ENCODE data around the gene CCDC192.
"Not testable (repeated sequence)": the region's sequence is repeated elsewhere in the genome, so short reads cannot be mapped to it uniquely, and the experiment has no call there.

The CCDC192 gene

DNA sequence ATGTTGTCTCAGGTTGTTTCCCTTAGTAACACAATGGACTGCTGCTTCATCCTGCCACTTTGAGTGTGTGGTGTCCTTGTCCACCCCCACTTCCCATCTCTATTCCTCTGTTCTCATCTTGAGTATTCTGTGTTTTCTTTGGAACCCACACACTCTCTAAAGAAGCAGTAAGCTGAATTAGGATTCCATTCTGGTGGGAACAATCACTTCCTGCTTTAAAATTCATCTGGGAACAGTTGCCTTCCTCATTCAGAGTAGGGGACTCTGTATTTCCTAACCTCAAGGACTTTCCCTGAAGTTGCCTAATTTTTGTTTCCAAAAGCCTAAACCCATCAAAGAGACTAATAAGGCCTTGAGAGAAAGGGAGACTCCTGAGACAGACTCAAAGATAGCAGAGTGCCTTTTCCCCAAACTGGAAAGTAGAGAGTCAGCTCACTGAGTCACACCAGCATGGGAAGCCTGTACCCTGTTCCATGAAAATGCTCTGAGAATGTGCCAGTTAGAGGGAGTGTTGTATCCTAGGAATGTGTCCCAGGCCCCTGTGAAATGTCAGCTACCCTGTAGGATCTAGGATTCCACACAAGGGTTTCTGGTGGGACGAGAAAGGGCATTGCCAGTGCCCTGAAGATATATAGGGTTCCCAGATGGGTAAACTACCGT lies 63.6 kb downstream of the CCDC192 start:
- Histone ChIP-seq H3K9ac (ENCODE audit: low read depth, low read length) (no peak overlapping the region), H3K27ac (ENCODE audit: low read depth, low read length) (no peak overlapping the region), H3K9me3 (ENCODE audit: control insufficient read depth, insufficient read depth, low read length) (no peaks in the 10 kb centered on the region), H3K4me1 (ENCODE audit: control insufficient read depth, insufficient read depth, low read length) (no peaks in the 10 kb centered on the region), H3K36me3 (ENCODE audit: control insufficient read depth, insufficient read depth, low read length) (no peaks in the 10 kb centered on the region), H3K4me3 (ENCODE audit: low read depth, low read length) (no peak overlapping the region), H3K27me3 (ENCODE audit: control insufficient read depth, insufficient read depth, low read length) (no peaks in the 10 kb centered on the region)

DNA sequence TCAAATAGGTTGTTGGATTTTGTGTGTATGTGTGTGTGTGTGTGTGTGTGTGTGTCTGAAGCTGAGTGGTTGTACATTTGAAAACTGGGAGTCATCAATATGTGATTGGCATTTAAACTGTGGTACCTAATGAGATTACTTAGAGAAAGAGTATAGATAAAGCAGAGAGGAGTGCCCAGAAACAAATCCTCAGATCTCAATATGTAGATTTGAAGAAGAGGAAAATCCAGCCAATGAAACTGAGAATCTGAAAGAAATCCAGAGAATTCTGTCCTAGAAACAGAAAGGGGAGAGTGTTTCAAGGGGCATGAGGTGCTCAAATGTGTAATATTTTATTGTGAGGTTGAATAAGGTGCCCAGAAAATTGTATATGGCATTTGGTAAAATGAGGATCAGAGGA lies 66.2 kb downstream of the CCDC192 start:
- Histone ChIP-seq H3K9me3 (ENCODE audit: control insufficient read depth, insufficient read depth, low read length) (no peaks in the 10 kb centered on the region), H3K9ac (ENCODE audit: low read depth, low read length) (no peak overlapping the region), H3K4me3 (ENCODE audit: low read depth, low read length) (no peak overlapping the region), H3K36me3 (ENCODE audit: control insufficient read depth, insufficient read depth, low read length) (no peaks in the 10 kb centered on the region), H3K27me3 (ENCODE audit: control insufficient read depth, insufficient read depth, low read length) (no peaks in the 10 kb centered on the region), H3K4me1 (ENCODE audit: control insufficient read depth, insufficient read depth, low read length) (no peaks in the 10 kb centered on the region), H3K27ac (ENCODE audit: low read depth, low read length) (no peak overlapping the region)

DNA sequence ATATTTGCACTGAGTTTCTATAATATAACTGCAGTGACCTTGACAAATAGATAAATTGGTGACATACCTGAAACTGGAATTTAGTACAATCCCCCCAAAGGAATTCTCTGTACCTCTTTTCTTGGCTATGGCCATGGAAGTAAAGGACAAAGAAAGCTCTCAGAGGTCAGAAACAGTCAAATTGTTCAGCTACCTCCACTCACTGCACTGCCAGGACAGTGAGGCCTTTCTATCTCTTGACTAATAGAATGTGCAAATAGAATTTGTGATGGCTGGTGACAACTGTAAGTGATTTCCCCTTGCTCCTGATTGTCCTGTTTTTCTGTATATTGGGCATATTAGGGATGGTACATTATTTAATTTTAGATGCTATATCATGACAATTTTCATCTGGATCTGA lies 67.1 kb downstream of the CCDC192 start:
- no peak overlapping the region for H3K27ac ChIP-seq (ENCODE audit: low read depth, low read length)
- H3K9ac ChIP-seq (ENCODE audit: low read depth, low read length), result no peak overlapping the region
- no peaks in the 10 kb centered on the region for H3K36me3 ChIP-seq (ENCODE audit: control insufficient read depth, insufficient read depth, low read length)
- no peaks in the 10 kb centered on the region for H3K9me3 ChIP-seq (ENCODE audit: control insufficient read depth, insufficient read depth, low read length)
- no peaks in the 10 kb centered on the region for H3K27me3 ChIP-seq (ENCODE audit: control insufficient read depth, insufficient read depth, low read length)
- no peak overlapping the region for H3K4me3 ChIP-seq (ENCODE audit: low read depth, low read length)
- no peaks in the 10 kb centered on the region for H3K4me1 ChIP-seq (ENCODE audit: control insufficient read depth, insufficient read depth, low read length)

DNA sequence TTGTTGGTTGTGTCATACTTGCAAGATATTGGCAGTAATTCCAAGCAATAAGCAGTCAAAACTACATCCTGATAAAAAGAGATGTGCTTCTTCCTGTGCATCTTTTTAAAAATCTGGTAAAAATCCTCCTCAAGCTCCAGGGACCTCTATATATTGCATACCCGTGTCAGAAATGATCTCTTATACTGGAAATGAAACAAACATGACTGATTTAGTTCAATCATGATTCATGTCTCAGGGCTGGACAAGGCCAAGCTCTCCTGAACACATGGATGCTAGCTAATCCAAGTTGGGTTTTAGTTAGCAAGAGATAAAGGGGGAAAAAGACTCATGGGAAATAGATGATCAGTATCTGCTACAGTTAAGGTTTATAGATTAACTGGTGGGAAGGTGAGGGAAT lies 69.3 kb downstream of the CCDC192 start:
- no peaks in the 10 kb centered on the region for H3K36me3 ChIP-seq (ENCODE audit: control insufficient read depth, insufficient read depth, low read length)
- H3K4me3 ChIP-seq (ENCODE audit: low read depth, low read length), result no peak overlapping the region
- H3K4me1 ChIP-seq (ENCODE audit: control insufficient read depth, insufficient read depth, low read length), result no peaks in the 10 kb centered on the region
- no peaks in the 10 kb centered on the region for H3K27me3 ChIP-seq (ENCODE audit: control insufficient read depth, insufficient read depth, low read length)
- H3K9ac ChIP-seq (ENCODE audit: low read depth, low read length), result no peak overlapping the region
- H3K9me3 ChIP-seq (ENCODE audit: control insufficient read depth, insufficient read depth, low read length), result no peaks in the 10 kb centered on the region
- H3K27ac ChIP-seq (ENCODE audit: low read depth, low read length), result no peak overlapping the region

DNA sequence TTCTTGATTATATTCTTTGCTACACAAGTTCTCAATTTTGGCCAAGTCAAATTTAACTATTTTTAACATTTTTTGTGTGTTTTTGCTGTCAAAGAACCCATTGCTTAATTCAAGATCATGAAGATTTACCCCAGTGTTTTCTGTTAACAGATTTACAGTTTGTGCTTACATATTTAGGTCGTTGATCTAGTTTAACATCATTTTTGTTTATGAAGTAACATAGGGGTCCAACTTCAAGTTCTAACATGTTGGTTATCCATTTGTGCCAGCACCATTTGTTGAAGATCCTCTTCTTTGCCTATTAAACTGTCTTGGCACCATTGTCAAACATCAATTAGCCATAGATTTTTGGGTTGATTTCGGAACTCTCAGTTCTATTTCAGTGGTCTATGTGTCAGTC lies 71.0 kb downstream of the CCDC192 start:
- no peak overlapping the region for H3K27ac ChIP-seq (ENCODE audit: low read depth, low read length)
- H3K9ac ChIP-seq (ENCODE audit: low read depth, low read length), result no peak overlapping the region
- H3K36me3 ChIP-seq (ENCODE audit: control insufficient read depth, insufficient read depth, low read length), result no peaks in the 10 kb centered on the region
- no peak overlapping the region for H3K4me3 ChIP-seq (ENCODE audit: low read depth, low read length)
- no peaks in the 10 kb centered on the region for H3K4me1 ChIP-seq (ENCODE audit: control insufficient read depth, insufficient read depth, low read length)
- no peaks in the 10 kb centered on the region for H3K9me3 ChIP-seq (ENCODE audit: control insufficient read depth, insufficient read depth, low read length)
- H3K27me3 ChIP-seq (ENCODE audit: control insufficient read depth, insufficient read depth, low read length), result no peaks in the 10 kb centered on the region

DNA sequence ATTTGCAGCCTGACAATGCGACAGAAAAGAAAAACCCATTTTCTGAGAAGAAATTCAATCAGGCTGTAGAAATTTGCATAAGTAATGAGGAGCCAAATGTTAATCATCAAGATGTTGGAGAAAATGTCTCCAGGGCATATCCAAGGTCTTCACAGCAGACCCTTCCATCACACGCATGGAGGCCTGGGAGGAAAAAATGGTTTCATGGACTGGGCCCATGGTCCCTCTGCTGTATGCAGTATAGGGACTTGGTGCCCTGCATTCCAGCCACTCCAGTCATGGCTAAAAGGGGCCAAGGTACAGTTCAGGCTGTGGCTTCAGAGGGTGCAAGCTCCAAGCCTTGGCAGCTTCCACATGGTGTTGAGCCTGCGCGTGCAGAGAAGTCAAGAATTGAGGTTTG lies 73.3 kb downstream of the CCDC192 start:
- H3K9ac ChIP-seq (ENCODE audit: low read depth, low read length), result no peak overlapping the region
- no peaks in the 10 kb centered on the region for H3K36me3 ChIP-seq (ENCODE audit: control insufficient read depth, insufficient read depth, low read length)
- no peaks in the 10 kb centered on the region for H3K27me3 ChIP-seq (ENCODE audit: control insufficient read depth, insufficient read depth, low read length)
- no peaks in the 10 kb centered on the region for H3K9me3 ChIP-seq (ENCODE audit: control insufficient read depth, insufficient read depth, low read length)
- no peak overlapping the region for H3K27ac ChIP-seq (ENCODE audit: low read depth, low read length)
- no peaks in the 10 kb centered on the region for H3K4me1 ChIP-seq (ENCODE audit: control insufficient read depth, insufficient read depth, low read length)
- H3K4me3 ChIP-seq (ENCODE audit: low read depth, low read length), result no peak overlapping the region

DNA sequence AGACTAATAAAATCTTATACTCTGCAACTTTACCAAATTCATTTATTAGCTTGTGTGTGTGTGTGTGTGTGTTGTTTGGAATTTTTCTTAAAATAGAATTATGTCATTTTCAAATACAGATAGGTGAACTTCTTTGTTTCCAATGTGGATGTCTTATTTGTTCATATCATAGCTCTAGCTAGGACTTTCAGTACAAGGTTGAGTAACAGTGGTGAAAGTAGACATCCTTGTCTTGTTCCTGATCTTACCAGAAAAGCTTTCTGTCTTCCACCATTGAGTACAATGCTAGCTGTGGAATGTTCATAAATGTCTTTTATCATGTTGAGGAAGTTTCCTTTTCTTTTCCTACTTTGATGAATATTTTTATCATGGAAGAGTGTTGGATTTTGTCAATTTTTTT lies 74.8 kb downstream of the CCDC192 start:
- H3K27ac ChIP-seq (ENCODE audit: low read depth, low read length), result no peak overlapping the region
- H3K9me3 ChIP-seq (ENCODE audit: control insufficient read depth, insufficient read depth, low read length), result no peaks in the 10 kb centered on the region
- H3K36me3 ChIP-seq (ENCODE audit: control insufficient read depth, insufficient read depth, low read length), result no peaks in the 10 kb centered on the region
- no peak overlapping the region for H3K9ac ChIP-seq (ENCODE audit: low read depth, low read length)
- no peaks in the 10 kb centered on the region for H3K27me3 ChIP-seq (ENCODE audit: control insufficient read depth, insufficient read depth, low read length)
- no peak overlapping the region for H3K4me3 ChIP-seq (ENCODE audit: low read depth, low read length)
- H3K4me1 ChIP-seq (ENCODE audit: control insufficient read depth, insufficient read depth, low read length), result no peaks in the 10 kb centered on the region

DNA sequence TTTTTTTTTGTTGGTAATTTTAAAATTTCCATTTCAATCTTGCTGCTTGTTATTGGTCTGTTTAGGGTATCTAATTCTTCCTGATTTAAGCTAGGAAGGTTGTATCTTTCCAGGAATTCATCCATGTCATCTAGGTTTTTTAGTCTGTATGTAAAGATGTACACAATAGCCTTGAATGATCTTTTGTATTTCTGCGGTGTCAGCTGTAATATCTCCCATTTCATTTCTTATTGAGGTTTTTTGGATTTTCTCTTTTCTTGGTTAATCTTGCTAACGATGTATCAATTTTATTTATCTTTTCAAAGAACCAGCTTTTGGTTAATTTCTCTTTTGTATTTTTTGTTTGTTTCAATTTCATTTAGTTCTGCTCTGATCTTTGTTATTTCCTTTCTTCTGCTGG lies 79.3 kb downstream of the CCDC192 start:
- H3K4me3 ChIP-seq (ENCODE audit: low read depth, low read length); H3K36me3 ChIP-seq (ENCODE audit: control insufficient read depth, insufficient read depth, low read length); H3K9me3 ChIP-seq (ENCODE audit: control insufficient read depth, insufficient read depth, low read length); H3K27ac ChIP-seq (ENCODE audit: low read depth, low read length); H3K9ac ChIP-seq (ENCODE audit: low read depth, low read length); H3K27me3 ChIP-seq (ENCODE audit: control insufficient read depth, insufficient read depth, low read length); H3K4me1 ChIP-seq (ENCODE audit: control insufficient read depth, insufficient read depth, low read length): not testable (repeated sequence)

DNA sequence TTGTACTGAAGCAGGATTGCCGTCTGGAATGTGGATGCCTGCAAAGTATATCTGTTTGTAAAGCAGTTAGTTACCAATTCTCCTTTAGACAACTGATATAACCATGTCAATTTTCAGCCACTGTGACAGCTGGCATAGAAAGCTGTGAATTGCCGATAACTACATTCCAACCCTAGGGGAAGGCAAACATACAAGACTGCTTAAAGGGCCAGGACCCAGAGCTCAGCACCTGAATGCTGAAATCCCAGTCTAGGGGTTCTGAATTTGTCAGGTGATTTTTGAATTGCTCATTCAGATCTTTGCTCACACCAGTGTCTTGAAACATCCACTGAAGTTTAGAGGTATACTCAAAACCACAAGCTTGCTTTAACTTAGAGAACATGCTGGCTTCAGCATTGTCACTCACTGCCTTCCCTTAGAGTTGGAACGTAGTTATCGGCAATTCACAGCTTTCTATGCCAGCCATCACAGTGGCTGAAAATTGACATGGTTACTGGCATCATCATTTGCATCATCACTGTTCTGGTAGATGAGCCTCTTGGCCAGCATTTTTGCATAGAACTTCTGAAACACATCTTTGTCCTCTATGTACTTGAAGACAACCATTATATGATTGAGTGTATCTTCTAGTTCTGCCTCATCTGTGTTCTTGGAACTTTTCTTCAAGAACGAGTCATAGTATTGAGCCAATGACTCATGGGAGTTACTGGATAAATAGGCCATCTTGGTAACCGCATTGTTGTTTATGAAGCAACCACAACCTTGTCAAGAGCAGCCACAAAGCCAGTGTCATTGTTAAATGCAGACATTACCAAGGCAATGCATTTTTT lies 82.1 kb downstream of the CCDC192 start:
- no peaks in the 10 kb centered on the region for H3K36me3 ChIP-seq (ENCODE audit: control insufficient read depth, insufficient read depth, low read length)
- no peaks in the 10 kb centered on the region for H3K9me3 ChIP-seq (ENCODE audit: control insufficient read depth, insufficient read depth, low read length)
- H3K4me1 ChIP-seq (ENCODE audit: control insufficient read depth, insufficient read depth, low read length), result no peaks in the 10 kb centered on the region
- H3K27ac ChIP-seq (ENCODE audit: low read depth, low read length), result no peak overlapping the region
- no peaks in the 10 kb centered on the region for H3K27me3 ChIP-seq (ENCODE audit: control insufficient read depth, insufficient read depth, low read length)
- H3K9ac ChIP-seq (ENCODE audit: low read depth, low read length), result no peak overlapping the region
- no peak overlapping the region for H3K4me3 ChIP-seq (ENCODE audit: low read depth, low read length)

DNA sequence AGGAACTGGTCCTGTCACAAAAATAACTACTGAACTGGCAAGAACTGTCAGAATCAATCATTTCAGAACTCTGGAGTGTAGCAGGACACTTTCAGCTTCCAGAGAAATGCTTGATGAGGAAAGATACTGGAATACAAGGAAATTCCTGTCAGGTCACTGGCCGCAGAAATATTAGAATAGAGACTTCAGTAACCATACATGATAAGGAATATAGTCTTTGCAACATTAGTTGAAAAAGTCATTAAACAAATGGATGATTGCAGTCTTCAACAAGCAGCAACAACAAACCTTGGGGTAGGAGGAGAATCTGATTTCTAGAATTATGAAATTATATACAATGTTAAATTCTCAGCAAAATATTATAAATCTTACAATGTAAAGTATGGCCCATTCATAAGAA lies 88.2 kb downstream of the CCDC192 start:
- no peaks in the 10 kb centered on the region for H3K36me3 ChIP-seq (ENCODE audit: control insufficient read depth, insufficient read depth, low read length)
- no peaks in the 10 kb centered on the region; the same call in 1 of the 2 replicates for H3K9me3 ChIP-seq (ENCODE audit: control insufficient read depth, insufficient read depth, low read length)
- no peaks in the 10 kb centered on the region; the same call in 1 of the 2 replicates for H3K4me1 ChIP-seq (ENCODE audit: control insufficient read depth, insufficient read depth, low read length)
- H3K9ac ChIP-seq (ENCODE audit: low read depth, low read length), result no peak overlapping the region
- H3K27me3 ChIP-seq (ENCODE audit: control insufficient read depth, insufficient read depth, low read length), result no peaks in the 10 kb centered on the region
- no peak overlapping the region for H3K4me3 ChIP-seq (ENCODE audit: low read depth, low read length)
- no peak overlapping the region for H3K27ac ChIP-seq (ENCODE audit: low read depth, low read length)

DNA sequence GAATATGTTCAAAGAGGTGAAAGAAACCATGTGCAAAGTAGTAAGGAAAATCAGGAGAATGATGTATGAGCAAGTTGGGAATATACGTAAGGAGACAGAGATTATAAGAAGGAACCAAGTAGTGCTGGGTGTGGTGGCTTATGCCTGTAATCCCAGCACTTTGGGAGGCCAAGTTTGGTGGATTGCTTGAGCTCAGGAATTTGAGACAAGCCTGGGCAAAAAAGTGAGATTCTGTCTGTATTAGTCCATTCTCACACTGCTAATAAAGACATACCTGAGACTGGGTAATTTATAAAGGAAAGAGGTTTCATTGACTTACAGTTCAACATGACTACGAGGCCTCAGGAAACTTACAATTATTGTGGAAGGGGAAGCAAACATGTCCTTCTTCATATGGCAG lies 88.7 kb downstream of the CCDC192 start:
- not testable (repeated sequence) for H3K27me3 ChIP-seq (ENCODE audit: control insufficient read depth, insufficient read depth, low read length); H3K36me3 ChIP-seq (ENCODE audit: control insufficient read depth, insufficient read depth, low read length); H3K9ac ChIP-seq (ENCODE audit: low read depth, low read length); H3K4me3 ChIP-seq (ENCODE audit: low read depth, low read length); H3K4me1 ChIP-seq (ENCODE audit: control insufficient read depth, insufficient read depth, low read length); H3K9me3 ChIP-seq (ENCODE audit: control insufficient read depth, insufficient read depth, low read length); H3K27ac ChIP-seq (ENCODE audit: low read depth, low read length)
